ENCODE measurements around the gene CCDC47.
A peak's percentile ranks its signal among the peaks of the same experiment; 100 is the strongest.
"Not testable (repeated sequence)": the region's sequence is repeated elsewhere in the genome, so short reads cannot be mapped to it uniquely, and the experiment has no call there.

CCDC47 gene

DNA sequence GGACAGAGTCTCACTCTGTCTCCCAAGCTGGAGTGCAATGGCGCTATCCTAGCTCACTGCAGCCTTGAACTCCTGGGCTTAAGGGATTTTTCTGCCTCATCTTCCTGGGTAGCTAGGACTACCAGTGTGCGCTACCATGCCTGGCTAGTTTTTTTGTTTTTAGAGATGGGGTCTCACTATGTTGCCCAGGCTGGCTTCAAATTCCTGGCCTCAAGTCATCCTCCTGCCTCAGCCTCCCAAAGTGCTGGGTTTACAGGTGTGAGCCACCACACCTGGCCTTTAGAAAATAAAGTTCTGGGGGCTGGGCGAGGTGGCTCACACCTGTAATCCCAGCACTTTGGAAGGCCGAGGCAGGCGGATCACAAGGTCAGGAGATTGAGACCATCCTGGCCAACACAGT is 53.2 kb downstream of the CCDC47 start:
- not testable (repeated sequence) for DNase-seq

DNA sequence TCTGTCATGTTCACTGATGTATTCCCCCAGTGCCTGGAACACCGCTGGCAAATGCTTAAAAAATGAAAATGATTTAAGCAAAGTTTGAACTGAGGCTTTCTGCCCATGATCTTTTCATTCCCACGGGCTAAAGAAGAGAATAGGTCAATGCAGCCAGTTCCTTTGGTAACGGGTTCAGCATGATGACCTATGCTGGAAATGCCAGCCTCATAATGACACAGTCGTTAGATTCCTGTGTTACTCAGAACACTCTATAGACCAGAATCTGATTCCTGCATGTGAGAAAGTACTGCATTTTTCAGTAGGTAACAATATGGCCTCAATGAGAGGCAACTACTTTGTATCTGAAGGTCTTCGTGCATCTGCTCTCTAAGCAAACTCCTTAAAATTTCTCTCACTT is 54.4 kb downstream of the CCDC47 start:
- no peak for DNase-seq

DNA sequence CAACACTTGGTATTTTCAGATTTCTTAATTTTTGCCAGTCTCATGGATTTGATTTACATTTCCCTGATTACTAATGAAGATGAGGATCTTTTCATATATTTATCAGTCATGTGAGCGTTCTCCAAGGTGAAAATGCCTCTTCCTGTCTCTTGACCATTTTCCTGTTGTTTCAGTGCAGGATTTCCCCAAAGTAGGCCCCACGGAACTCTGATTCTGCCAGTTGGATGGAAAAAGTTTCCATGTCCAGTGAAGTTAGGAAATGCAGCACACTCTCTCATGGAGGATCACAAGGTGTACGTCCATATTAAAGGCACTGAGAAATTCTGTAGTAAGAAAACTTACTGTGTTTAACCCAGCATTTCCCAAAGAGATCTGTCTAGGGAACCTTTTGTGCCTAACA is 57.0 kb downstream of the CCDC47 start:
- DNase-seq = no peak

DNA sequence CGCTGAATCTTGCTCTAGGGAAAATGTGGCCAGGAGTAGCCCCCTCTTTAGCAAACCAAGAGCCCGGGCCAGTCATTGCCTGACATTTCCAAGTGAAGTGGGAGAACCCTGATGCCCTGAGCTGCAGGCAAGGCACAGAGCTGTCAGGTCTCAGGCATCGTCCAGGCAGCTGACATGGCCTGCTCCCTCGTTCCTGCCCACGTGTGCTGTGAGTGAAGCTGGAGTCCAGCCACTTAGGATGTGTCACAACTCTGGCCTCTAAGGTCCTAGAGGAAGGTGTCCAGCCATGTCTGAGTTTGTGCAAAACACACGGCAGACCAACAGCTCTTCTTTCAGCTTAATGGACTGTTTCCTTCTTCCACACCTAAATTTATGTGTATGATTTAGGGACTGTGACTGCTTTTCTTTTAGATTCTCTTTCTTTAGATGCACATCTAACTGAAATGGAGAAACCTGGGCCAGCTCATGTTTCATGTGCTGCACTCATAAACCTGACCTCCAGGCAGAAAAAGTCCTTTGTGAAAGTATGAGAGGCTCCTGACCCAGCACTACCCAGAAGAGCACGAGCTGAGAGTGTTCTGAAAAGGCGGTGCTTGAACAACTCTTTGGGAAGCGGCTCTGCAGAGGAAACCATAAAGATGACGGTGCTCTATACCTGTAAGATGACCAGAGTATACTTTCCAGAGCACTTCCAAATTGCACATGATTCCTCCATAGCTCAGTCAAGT is 58.7 kb downstream of the CCDC47 start:
- DNase-seq = no peak

DNA sequence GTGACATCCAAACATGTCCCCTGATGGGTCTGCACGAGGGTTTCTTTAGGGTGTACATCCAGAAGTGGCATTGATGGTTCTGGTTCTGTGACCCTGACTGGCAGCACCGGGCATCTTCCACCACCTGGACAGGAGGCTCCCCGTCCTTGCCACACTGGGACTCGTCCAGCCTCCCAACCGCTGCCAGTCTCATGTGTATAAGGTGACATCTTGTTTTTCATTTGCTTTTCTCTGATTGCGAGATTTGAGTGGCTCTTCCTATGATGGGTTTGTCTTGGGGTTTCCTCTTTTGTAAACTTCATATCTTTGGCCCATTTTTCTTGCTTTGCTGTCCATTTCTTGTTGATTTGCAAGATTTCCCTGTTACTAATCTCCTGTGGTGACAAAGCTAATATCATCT is 64.3 kb downstream of the CCDC47 start:
- DNase-seq = no peak

DNA sequence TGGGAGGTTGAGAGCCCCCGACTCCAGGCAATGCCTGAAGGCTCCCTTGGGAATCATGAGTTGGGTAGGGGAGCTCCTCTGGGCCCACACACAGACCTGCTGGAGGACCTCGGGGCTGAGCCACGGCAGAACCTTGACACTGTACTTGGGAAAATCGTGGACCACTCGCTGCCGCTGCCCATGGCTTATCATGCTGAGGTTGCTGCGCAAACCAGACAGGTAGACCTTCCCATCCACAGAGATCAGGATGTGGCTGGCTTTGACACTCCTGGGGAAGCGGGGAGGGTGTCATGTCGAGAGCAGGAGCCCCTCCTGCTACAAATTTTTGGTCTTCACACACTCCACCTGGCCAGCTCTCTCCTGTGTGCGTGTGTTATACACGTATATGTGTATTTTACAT is 66.2 kb downstream of the CCDC47 start:
- no peak for DNase-seq

DNA sequence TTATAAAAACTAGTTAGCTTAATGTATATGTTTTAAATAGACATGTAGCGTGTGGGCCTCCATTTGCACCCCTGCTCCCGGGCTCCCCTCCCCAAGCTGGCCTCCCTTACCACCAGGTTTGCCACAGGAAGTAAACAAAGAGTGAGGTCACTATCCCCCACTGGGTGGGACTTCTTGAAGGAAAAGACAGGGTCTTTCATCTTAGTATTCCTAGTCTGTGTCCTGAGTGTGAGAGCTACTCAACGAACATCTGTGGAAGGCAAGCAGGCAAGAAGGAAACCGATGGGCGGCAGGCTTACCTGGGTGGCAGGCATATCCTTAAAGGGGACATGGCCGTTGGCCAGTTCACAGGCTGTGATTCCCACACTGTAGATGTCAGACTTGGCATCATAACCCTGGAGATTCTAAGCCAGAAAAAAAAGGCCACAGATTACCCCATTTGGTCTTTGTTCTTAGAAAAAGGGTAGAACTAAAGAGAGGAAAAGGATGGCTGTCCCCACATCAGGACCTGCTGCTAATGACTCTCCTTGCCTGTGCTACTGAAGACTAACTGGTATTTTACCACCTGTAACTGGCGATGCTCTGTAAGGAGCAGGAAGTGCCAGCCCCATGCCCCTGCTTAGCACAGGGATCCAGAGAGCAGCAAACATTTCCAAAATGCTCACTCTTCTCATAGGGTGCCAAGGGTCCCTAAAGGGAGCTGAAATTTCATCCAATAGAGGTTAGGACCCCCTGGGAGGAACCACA is 66.9 kb downstream of the CCDC47 start:
- no peak for DNase-seq

DNA sequence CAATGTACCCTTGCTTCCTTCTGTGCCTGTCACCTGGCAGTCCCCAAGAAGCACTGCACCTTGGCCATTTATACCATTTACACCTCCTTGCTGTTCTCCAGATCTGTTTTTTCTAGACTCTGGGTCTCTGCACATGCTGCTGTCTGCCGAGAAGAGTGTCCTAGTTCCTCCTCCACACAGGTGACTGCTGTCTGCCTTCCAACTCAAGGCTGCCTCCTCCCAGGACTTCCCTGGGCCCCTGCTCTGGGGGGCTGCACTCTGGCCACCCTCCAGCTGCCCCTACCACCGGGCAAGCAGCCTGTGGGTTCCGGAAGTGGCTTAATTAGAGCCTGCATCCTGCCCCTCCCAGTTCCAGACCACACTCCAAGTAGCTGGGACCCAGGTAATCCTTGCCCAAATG is 67.7 kb downstream of the CCDC47 start:
- DNase-seq = no peak

DNA sequence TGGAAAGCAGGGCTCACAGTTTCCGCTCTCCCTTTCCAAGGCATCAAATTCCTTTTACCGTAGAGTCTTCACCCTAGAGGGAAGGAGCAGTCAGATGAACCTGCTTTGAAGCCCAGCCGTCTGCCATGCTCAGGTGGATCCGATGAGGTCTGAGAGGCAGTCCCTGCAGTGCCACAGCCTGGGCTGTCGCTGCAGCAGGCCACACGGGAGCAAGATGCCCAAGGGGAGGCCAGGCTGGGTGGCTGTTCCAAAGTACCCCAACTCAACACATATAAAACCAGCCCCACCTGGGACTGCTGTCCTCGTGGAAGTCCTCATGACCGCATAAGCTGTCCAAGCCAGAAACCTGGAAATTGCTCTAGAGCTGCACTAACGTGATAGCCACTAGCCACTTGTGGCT is 68.6 kb downstream of the CCDC47 start:
- DNase-seq = no peak

DNA sequence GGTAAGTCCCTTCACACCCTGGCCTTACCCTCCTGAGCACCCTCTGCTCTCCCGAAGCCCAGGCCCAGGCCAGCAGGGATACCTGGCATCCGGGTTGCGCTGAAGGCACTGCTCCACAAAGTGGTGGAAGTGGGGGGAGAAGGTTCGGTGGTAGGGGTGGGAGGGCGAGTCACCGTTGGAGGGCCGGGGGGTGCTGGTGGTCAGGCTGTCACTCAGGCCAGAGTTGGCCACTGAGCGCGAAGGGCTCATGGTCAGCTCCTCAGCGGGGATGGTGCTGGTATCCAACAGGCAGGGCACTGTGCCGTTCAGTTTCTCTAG is 69.2 kb downstream of the CCDC47 start:
- DNase-seq = no peak

DNA sequence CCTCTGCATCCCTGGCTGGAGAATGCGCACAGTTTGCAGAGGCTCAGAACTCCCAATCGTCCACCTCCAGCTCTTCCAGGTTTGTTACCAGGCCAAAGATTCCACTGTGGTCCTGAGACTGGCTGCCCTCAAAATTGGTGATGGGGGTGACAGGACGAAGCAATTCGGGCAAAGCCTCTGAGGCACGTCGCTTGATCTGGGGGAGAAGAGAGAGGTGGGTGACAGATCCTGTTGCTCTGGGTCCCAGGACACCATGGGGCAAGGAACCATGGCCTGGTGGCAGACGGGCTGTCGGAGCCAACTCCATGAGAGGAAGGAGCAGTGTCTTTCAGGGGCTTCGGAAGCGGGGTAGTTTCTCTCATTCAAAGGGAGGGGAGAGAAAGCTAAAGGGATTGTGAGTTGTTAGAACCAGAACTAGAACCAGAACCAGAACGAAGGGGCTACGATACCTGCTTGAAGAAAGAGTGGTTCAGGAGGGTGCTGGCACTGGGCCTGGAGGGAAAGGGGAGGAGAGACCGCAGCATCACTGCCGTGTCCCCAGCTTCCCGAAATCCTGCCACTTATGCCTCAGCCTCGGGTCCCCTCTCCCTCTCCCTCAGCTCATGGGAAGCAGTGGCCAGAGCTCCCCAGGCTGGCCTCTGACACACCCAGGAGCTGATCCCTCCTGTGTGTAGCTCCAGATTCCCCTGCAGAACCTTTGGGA is 69.7 kb downstream of the CCDC47 start:
- DNase-seq = no peak

DNA sequence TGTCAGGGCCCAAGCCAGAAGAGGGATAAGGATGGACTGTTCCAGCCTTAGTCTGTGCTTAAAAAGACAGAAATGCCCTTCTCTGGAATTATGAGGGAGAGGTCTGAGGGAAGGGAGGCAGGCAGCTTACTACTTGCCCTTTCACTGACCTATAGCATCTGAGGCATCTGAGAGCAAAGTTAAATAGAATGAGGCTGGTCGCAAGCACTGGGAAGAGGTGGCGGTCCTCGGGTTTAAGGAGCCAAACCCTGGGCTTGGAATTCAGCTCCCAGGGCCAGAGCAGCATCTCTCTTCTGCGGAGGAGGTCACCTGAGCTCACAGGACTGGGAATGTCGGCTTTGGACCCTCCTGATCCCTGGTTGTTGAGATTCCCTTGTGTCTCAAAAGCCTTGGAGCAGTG is 70.4 kb downstream of the CCDC47 start:
- no peak for DNase-seq

DNA sequence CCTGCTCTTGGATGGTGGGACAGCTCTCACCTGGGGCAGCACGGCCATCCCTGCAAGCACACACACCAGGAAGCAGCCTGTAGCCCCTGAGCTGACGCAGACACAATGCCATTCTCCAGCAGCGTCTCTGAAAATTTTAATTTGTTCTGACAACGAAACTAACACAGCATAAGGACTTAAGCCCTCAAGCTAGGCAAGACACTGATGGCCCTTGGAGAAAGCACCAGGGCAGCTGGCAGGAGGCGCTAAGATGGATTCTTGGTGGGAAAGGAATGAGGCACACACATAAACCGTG is 70.7 kb downstream of the CCDC47 start:
- DNase-seq = no peak

DNA sequence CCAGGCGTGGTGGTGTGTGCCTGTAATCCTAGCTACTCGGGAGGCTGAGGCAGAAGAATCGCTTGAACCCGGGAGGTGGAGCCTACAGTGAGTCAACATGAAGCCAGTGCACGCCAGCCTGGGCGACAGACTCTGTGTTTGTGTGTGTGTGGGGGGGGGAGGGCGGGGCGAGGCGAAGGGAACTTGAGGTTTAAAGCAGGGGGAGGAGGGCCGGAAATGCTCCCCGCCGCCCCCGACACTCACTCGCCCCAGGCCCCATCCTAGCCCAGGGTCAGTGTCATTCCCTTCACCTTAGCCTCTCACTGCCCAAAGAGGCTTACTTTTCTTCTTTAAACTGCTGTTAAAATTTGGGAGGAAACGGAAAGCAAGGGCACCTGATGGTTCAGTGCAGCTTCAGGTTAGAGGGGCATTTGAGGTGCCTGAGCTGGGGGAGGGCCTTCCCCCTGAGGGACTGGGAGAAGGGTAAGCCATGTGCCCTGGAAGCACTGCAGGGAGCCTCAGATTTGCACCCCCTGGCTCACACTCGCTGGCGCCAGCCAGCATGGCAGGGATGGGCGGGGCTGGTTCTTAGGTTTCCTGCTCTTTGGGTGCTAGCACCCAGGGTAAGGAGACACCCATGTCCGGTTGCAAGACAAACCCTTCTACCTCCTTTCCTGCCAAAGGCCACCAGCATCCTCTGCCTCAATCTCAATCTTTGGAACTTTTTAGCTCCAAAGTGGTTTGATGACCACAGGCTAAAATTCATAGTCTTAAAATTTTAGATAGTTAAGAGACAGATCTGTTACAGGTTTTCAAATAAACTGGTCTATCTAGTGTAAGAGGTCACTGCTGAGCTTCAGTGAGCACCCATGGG is 71.3 kb downstream of the CCDC47 start:
- peak; percentile 76 for DNase-seq

DNA sequence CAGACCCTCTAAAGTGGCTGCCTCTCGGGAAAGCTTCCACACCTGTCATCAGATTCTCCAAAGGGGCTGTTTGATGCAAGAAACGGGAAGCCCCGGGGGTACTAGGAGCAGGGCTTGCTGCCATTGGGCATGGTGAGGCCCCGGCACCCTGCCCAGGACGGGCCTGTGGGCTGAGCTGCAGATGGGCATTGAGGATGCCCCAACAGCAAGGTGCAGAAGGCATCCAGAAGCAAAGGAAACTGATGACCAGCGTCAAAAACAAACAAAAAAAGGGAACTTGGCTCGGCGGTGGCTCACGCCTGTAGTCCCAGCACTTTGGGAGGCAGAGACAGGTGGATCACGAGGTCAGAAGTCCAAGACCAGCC is 72.0 kb downstream of the CCDC47 start:
- no peak for DNase-seq

DNA sequence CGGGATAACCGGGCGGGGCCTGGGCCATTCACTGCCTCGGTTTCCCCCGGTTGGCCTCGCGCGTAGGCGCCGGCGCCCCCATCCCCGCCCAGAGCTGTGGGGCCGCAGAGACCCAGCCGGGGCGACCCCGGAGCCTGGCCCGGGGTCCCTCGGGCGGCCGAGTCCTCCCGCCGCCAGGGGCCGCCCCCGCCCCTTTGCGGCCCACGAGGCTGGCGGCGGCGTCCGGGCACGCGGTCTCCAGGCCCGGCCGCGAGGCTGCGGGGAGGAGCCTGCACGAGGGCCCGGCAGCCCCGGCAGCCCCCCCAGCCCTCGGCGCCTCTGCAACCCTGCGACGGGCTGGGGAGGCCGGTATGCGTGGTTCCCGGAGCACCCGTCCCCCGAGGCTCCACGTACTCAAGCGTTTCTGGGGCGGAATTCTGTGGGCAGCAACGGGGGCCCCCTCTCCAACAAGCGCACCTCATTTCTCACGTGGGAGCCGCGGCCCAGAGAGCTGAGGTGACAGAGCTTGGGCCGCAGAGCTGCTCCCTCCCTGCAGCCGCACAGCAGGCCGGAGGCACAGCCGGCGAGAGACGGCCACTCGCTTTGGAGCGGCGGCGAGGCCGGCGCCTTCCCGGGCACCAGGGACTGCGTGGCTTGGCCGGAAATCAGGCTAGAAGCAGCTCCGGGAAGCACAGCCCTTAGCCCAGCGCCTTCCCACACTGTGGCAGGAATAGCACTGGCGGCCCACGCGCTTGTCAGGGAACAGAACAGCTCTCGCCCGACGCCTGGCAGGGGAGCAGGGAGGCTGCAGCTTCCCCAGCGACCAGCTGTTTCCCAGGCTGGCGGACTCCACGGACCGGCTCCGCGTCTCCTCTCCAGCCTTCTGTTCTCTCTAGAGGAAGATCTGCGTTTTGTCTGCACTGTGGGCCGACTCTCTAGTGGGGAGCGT is 72.6 kb downstream of the CCDC47 start:
- DNase-seq = peak; percentile 43

DNA sequence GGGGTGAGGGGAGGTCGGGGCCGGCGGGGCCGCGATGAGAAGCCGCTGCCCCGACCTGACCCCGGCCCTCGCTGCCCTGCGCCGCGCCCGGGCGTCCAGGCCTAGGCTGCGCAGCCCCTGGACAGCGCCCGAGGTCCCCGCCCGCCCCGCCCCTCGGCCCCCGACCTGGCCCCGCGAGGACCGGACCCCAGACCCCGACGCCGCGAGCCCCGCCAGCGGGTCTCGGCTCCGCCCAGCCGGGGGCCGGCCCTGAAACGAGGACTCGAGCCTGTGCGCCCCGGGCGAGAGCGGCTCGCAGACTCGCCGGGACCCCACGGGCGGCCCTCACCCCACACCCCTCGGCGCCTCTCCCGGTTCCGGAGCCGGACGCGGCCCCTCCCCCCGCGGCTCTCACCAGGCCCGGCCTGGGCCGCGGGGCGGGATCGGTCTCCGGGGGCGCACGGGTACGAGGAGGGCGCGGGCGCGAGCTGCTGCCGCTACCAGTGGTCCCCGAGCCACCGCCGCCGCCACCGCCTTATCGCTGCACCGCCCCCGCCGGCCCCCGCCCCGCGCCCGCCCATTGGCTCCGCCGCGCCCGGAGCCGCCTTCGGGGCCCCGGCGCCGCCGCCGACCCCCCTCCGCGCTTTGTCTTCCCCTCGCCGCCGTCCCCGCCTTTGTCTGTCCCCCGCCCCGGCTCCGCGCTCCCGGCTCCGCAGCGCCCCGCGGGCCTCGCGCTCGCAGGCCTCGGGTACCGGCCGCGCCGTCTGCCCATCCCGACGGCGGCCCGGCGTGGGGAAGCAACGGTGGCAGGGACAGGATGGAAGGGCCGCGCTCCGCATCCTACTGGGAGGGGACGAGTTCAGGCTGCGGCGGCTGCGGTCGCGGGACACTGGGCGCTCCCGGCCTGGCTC is 73.5 kb downstream of the CCDC47 start, which contains the start of gene LIMD2:
Gene LIMD2 (minus strand): TSS at position 488 of the 890 bp plus-strand sequence. CDS start 827 bp downstream, outside the sequence.
- DNase-seq = peak; percentile 86

DNA sequence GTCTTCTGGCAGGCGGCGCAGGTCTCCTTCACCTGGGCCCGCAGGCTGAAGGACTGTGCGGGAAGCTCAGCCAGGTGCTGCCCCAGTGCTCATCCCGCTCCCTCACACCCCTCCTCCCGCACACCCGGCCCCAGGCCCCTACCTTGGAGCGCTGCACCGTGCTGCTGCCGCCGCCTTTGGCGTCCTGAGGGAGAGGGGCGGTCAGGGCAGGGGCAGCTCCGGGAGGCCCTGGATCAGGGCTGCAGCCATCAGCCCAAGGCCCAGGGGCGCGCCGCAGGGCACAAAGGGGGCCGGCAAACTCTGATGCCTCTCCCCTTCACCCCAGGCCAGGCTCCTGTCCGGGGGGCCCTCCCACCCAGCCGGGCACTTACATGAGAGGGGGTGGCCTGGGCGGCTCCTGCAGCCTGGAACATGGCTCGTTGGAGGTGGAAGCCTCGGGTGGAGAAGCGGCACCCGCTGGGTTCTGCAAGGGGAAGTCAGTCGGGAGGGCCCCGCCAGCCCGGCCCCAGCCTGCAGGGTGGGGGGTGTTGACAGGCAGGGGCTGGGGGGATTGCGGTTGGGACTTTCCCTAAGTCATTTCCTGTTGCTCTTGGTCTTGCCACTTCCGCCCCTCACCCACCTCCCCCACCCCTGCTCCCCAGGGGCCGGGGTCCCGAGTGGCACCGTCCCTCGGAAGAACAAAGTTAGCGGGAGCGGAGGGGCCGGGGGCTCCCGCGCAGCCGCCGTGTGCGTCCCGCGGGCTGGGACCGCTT is 74.3 kb downstream of the CCDC47 start:
- DNase-seq = peak; percentile 86

DNA sequence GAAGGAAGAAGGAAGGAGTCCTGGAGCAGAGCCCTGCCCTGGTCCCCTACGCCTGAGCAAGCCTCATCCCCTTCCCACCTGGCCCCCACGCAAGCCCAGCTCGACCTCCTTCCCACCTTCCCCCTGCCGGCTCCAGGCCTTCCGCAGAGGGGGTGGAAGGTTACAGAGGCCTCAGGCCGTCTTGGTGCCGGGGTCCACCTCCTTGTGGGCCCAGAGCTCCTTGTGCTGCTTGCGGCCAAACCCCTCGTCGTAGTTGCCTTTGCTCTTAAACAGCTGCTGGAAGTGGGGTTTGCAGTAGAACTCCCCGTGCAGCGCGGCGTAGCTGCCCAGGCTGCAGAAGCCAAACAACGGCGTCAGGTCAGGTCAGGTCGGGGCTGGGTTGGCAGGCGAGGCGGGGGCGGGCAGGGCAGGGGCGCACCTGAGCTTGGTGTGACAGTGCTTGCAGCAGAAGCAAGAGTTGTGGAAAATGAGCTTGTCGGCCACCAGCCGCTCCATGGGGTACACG is 75.0 kb downstream of the CCDC47 start:
- DNase-seq = peak; percentile 39

All from activated CD4-positive, alpha-beta T cell treated with anti-CD3 and anti-CD28 coated beads, Interleukin-2, amount 50 U/mL, for 1 hour (primary cell).